Upper lobe of left lung (tissue), 4 donors: ENCODE data around the gene C1orf87.

Experiments used
- EP300 ChIP-seq, 4 donors: sonication (generic); formaldehyde crosslinking; IDR thresholded peaks; one replicate each; pipeline ENCODE4 v1.5.1; 2017; ENCODE audit warnings: antibody characterized with exemption in 4 of 4, control low read depth in 2 of 4
- POLR2A ChIP-seq, 4 donors: fragments of 450-650 bp; IDR thresholded peaks; one replicate each; pipeline ENCODE4 v1.5.1; 2016 to 2017; ENCODE audit warnings: antibody characterized with exemption in 4 of 4, mild to moderate bottlenecking in 2 of 4
- POLR2AphosphoS5 ChIP-seq, 2 donors: sonication (generic); formaldehyde crosslinking; IDR thresholded peaks; one replicate each; pipeline ENCODE4 v1.5.1; 2017; ENCODE audit warnings: antibody characterized with exemption in 2 of 2
- TF ChIP-seq, protein P1 (sequence below), 6 experiments: fragments of 450-650 bp in 4 of 6; fragments of 200-600 bp in 2 of 6; sonication (generic) in 2 of 6; IDR thresholded peaks; one replicate each; pipeline ENCODE4 v1.5.1; 2016 to 2019; ENCODE audit warnings: antibody characterized with exemption in 6 of 6

DNA sequence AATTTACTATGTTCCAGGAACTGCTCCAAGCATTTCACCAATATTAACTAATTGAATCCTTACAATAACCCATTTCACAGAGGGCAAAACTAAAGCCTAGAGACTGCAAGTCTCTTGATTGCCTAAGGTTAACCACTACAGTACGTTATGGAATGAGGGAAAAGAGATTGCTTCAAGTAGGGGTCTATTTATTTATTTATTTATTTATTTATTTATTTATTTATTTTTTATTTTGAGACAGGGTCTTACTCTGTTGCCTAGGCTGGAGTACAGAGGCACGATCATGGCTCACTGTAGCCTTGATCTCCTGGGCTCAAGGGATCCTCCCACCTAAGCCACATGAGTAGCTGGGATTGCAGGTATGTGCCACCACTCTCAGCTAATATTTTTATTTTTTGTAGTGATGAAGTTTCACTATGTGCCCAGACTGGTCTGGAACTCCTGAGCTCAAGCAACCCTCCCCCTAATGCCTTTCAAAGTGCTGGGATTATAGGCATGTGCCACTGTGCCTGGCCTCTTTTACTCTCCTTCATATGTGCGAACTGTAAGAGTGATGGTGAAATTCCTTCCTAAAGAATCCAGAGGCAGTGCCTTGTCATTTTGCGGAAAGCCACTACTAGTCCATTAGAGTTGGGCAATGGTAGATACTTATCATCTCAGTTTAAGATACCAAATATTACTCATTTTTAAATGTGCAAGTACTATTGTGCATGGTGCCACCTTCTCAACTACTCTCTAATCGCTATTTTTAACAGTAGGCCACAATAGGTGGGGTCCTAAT lies 81.3 kb downstream of the C1orf87 start:
- TF ChIP-seq, protein P1, sequence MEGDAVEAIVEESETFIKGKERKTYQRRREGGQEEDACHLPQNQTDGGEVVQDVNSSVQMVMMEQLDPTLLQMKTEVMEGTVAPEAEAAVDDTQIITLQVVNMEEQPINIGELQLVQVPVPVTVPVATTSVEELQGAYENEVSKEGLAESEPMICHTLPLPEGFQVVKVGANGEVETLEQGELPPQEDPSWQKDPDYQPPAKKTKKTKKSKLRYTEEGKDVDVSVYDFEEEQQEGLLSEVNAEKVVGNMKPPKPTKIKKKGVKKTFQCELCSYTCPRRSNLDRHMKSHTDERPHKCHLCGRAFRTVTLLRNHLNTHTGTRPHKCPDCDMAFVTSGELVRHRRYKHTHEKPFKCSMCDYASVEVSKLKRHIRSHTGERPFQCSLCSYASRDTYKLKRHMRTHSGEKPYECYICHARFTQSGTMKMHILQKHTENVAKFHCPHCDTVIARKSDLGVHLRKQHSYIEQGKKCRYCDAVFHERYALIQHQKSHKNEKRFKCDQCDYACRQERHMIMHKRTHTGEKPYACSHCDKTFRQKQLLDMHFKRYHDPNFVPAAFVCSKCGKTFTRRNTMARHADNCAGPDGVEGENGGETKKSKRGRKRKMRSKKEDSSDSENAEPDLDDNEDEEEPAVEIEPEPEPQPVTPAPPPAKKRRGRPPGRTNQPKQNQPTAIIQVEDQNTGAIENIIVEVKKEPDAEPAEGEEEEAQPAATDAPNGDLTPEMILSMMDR (IDR thresholded peaks at IDR 0.05) = no peak
- TF ChIP-seq POLR2A (IDR thresholded peaks at IDR 0.05) = no peak
- no peak for TF ChIP-seq EP300 (IDR thresholded peaks at IDR 0.05)
- no peak for TF ChIP-seq POLR2AphosphoS5 (IDR thresholded peaks at IDR 0.05)
